ENCODE data around the gene DPH1. TPM values are rescaled to one million over a fixed set of nuclear protein-coding genes. Genes with fewer than 3 reads are reported as not detected.

Gene DPH1
- total RNA-seq, 1 donor from 2014 or later = 38.0 TPM

GRCh38 chr17:2070241-2071023, 40.5 kb downstream of the DPH1 start:
- ATAC-seq (no peak), DNase-seq (no peak)
- intact Hi-C loops (cut with DNase I) = no loop called here
- TF ChIP-seq CTCF (IDR thresholded peaks at IDR 0.05) = no peak
- H3K27ac ChIP-seq = peak overlapping the region; percentile 86
- no peaks in the 10 kb centered on the region for H3K27me3 ChIP-seq (ENCODE audit: low read depth)
- H3K9me3 ChIP-seq = no peaks in the 10 kb centered on the region
- H3K4me3 ChIP-seq = no peak overlapping the region
- H3K4me1 ChIP-seq = peaks cover 66% of the 10 kb centered on the region
- peaks cover 18% of the 10 kb centered on the region for H3K36me3 ChIP-seq

GRCh38 chr17:2071024-2071385, 41.1 kb downstream of the DPH1 start:
- Histone ChIP-seq H3K4me1 (peaks cover 72% of the 10 kb centered on the region), H3K27me3 (ENCODE audit: low read depth) (no peaks in the 10 kb centered on the region), H3K36me3 (peaks cover 13% of the 10 kb centered on the region), H3K27ac (peak overlapping the region; percentile 86), H3K4me3 (no peak overlapping the region), H3K9me3 (no peaks in the 10 kb centered on the region)
- intact Hi-C loops (cut with DNase I) = no loop called here
- no peak for TF ChIP-seq CTCF (IDR thresholded peaks at IDR 0.05)
- DNase-seq (no peak), ATAC-seq (no peak)

GRCh38 chr17:2071455-2072281, 41.7 kb downstream of the DPH1 start:
- ATAC-seq (peak; percentile 52 to 66), DNase-seq (peak; percentile 63)
- H3K4me3 ChIP-seq = no peak overlapping the region
- no peaks in the 10 kb centered on the region for H3K27me3 ChIP-seq (ENCODE audit: low read depth)
- H3K4me1 ChIP-seq = peaks cover 77% of the 10 kb centered on the region
- no peaks in the 10 kb centered on the region for H3K9me3 ChIP-seq
- intact Hi-C loops (cut with DNase I) = no loop called here
- no peak for TF ChIP-seq CTCF (IDR thresholded peaks at IDR 0.05)
- peaks cover 17% of the 10 kb centered on the region for H3K36me3 ChIP-seq
- H3K27ac ChIP-seq = peak overlapping the region; percentile 86

- no peak overlapping the region for H3K4me3 ChIP-seq
- no peak for ATAC-seq
- no peaks in the 10 kb centered on the region for H3K27me3 ChIP-seq (ENCODE audit: low read depth)
- TF ChIP-seq CTCF (IDR thresholded peaks at IDR 0.05) = no peak
- H3K27ac ChIP-seq = peak overlapping the region; percentile 79
- DNase-seq = no peak
- H3K9me3 ChIP-seq = no peaks in the 10 kb centered on the region
- H3K36me3 ChIP-seq = peaks cover 32% of the 10 kb centered on the region
- peaks cover 55% of the 10 kb centered on the region for H3K4me1 ChIP-seq
- intact Hi-C loops (cut with DNase I) = no loop called here
Observed at GRCh38 chr17:2074919-2075318, 45.0 kb downstream of the DPH1 start.

- Histone ChIP-seq H3K27me3 (ENCODE audit: low read depth) (no peaks in the 10 kb centered on the region), H3K36me3 (peaks cover 38% of the 10 kb centered on the region), H3K27ac (peak overlapping the region; percentile 79), H3K4me1 (peaks cover 49% of the 10 kb centered on the region), H3K9me3 (no peaks in the 10 kb centered on the region), H3K4me3 (no peak overlapping the region)
- no peak for TF ChIP-seq CTCF (IDR thresholded peaks at IDR 0.05)
- ATAC-seq (peak; percentile 25 to 35), DNase-seq (no peak)
- intact Hi-C loops (cut with DNase I) = no loop called here
Observed at GRCh38 chr17:2075336-2076086, 45.6 kb downstream of the DPH1 start.
